ENCODE measurements around the gene NRXN3.

- TF ChIP-seq EZH2 (IDR thresholded peaks at IDR 0.05; ENCODE audit: insufficient read depth, poor library complexity, severe bottlenecking) (no peak), EZH2phosphoT487 (IDR thresholded peaks at IDR 0.05; ENCODE audit: insufficient read depth, low read depth) (no peak)
These were observed 5.8 kb upstream of the NRXN3 start for GRCh38 chr14:78164226-78164853.
